Measurements from ENCODE around the gene PCNT.

DNA sequence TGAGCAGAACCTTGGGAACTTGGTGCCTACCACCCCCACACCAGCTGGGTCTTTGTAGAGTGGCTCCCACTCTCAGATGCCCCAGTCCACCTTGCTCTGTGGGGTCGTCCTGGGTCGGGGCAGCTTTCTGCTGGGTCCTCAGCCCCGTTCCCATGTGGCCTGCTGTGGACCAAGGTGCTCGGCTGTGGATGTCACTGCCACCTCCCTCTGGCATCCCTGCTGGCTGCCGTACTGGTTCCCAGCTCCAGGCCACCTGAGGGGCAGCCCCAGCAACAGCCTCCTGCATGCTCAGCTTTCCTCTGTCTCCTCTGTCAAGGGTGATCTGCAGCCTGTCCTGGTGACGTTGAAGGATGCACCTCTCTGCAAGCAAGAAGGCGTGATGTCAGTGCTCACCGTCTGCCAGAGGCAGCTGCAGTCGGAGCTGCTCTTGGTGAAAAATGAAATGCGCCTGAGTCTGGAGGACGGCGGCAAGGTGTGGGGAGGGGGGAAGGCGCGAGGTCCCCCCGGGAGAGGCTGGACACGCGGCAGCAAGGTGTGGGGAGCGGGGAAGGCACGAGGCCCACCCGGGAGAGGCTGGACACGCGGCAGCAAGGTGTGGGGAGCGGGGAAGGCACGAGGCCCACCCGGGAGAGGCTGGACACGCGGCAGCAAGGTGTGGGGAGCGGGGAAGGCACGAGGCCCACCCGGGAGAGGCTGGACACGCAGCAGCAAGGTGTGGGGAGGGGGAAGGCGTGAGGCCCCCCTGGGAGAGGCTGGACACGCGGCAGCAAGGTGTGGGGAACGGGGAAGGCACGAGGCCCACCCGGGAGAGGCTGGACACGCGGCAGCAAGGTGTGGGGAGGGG, 88.8 kb downstream of the PCNT start:
- TF ChIP-seq CTCF (IDR thresholded peaks at IDR 0.05): no peak
- TF ChIP-seq POLR2A (IDR thresholded peaks at IDR 0.05): no peak
